H1 (cell line): Measurements from ENCODE around the gene UMAD1. TPM values are rescaled to one million over a fixed set of nuclear protein-coding genes. Genes with fewer than 3 reads are reported as not detected.

ENCODE experiments used
- CTCF ChIA-PET: fragments of 300-600 bp; sonication (Branson Sonifier 250); formaldehyde crosslinking; loops from one replicate; lab custom pipeline; 2021; ENCODE audit not compliant: partially characterized antibody; lab: Charles Lee
- POLR2A ChIA-PET: fragments of 300-600 bp; sonication (Branson Sonifier 250); formaldehyde crosslinking; loops from one replicate; lab custom pipeline; 2021; ENCODE audit warnings: inconsistent platforms; ENCODE audit not compliant: partially characterized antibody; lab: Charles Lee
- DNase-seq, 2 experiments: peaks; one replicate each; pipeline versions ENCODE4 v3.0.0 to v3.0.0-alpha.2; 2010 to 2022; ENCODE audit warnings: low spot score in 2 of 2, low read depth in 1 of 2, mixed read lengths in 1 of 2
- FAIRE-seq: peaks from 2 replicates; lab custom pipeline; 2011; peaks lifted over from hg19 to GRCh38; lab: Jason Lieb, UNC
- H2AFZ ChIP-seq: 2 replicates; pipeline ENCODE4 v1.8.1; 2012; ENCODE audit warnings: low read length, inconsistent platforms
- H2AK5ac ChIP-seq: 2 replicates; pipeline ENCODE4 v1.6.1; 2013; ENCODE audit warnings: low read depth, low read length
- H2BK120ac ChIP-seq: replicated peaks from 2 replicates; pipeline ENCODE3; 2013; ENCODE audit warnings: low read depth, low read length, inconsistent platforms
- H2BK12ac ChIP-seq: 2 replicates; pipeline ENCODE4 v1.6.1; 2013; ENCODE audit warnings: low read depth, low read length
- H2BK15ac ChIP-seq: 2 replicates; pipeline ENCODE4 v1.6.1; 2013; ENCODE audit warnings: low read length
- H2BK20ac ChIP-seq: 2 replicates; pipeline ENCODE4 v1.6.1; 2013; ENCODE audit warnings: low read length
- H2BK5ac ChIP-seq: 2 replicates; pipeline ENCODE4 v1.6.1; 2013; ENCODE audit warnings: low read depth, low read length
- H3K14ac ChIP-seq: 2 replicates; pipeline ENCODE4 v1.6.1; 2013; ENCODE audit warnings: inconsistent platforms; ENCODE audit not compliant: insufficient read length
- H3K18ac ChIP-seq: 2 replicates; pipeline ENCODE4 v1.6.1; 2013; ENCODE audit warnings: low read length; ENCODE audit errors: extremely low read depth
- H3K23ac ChIP-seq: 2 replicates; pipeline ENCODE4 v1.6.1; 2013; ENCODE audit warnings: inconsistent platforms; ENCODE audit not compliant: insufficient read length
- H3K23me2 ChIP-seq: 2 replicates; pipeline ENCODE4 v1.6.1; 2013; ENCODE audit warnings: low read depth, low read length
- H3K27ac ChIP-seq: 2 replicates; pipeline ENCODE4 v1.6.1; 2011; ENCODE audit warnings: low read depth, low read length, inconsistent platforms
- H3K27me3 ChIP-seq, 4 experiments: replicated peaks in 1 of 4; 1 replicate in 1 of 4; 2 replicates in 3 of 4; pipeline versions ENCODE4 v1.6.1 to v1.8.1; 2011 to 2013; ENCODE audit warnings: low read length in 3 of 4, mild to moderate bottlenecking in 3 of 4, inconsistent platforms in 2 of 4, mixed read lengths in 2 of 4, moderate library complexity in 1 of 4; ENCODE audit not compliant: control insufficient read depth in 3 of 4, insufficient read depth in 3 of 4; ENCODE audit errors: extremely low read depth in 1 of 4
- H3K36me3 ChIP-seq, 4 experiments: 2 replicates each; pipeline versions ENCODE4 v1.6.1 to v1.8.1; 2011 to 2013; ENCODE audit warnings: mild to moderate bottlenecking in 4 of 4, low read length in 3 of 4, moderate library complexity in 2 of 4, control low read depth in 1 of 4, inconsistent platforms in 1 of 4; ENCODE audit not compliant: insufficient read depth in 4 of 4, control insufficient read depth in 2 of 4
- H3K4ac ChIP-seq: replicated peaks from 2 replicates; pipeline ENCODE3; 2013; ENCODE audit warnings: low read length, low read depth, mixed read lengths, inconsistent platforms; ENCODE audit not compliant: insufficient read length
- H3K4me1 ChIP-seq, 4 experiments: replicated peaks in 1 of 4; 1 replicate in 1 of 4; 2 replicates in 3 of 4; pipeline versions ENCODE4 v1.6.1 to v1.8.1; 2011 to 2013; ENCODE audit warnings: low read length in 3 of 4, inconsistent platforms in 2 of 4, mixed read lengths in 1 of 4; ENCODE audit not compliant: insufficient read depth in 4 of 4, control insufficient read depth in 3 of 4
- H3K4me2 ChIP-seq, 2 experiments: 2 replicates each; pipeline versions ENCODE4 v1.6.1 to v1.8.1; 2011 to 2013; ENCODE audit warnings: low read depth in 2 of 2, low read length in 2 of 2, control low read depth in 1 of 2, inconsistent platforms in 1 of 2, mild to moderate bottlenecking in 1 of 2; ENCODE audit not compliant: insufficient read depth in 1 of 2
- H3K4me3 ChIP-seq, 4 experiments: fragments of 200-600, 300-600 bp in 1 of 4; sonication (generic), shearing (Covaris generic), sonication (Bioruptor Twin) in 1 of 4; 2 replicates each; pipeline versions ENCODE4 v1.5.1 to v1.8.1; 2011 to 2016; ENCODE audit warnings: low read length in 4 of 4, low read depth in 3 of 4, control low read depth in 2 of 4, inconsistent platforms in 2 of 4, mild to moderate bottlenecking in 2 of 4, mixed read lengths in 1 of 4, moderate library complexity in 1 of 4; ENCODE audit not compliant: insufficient read depth in 2 of 4; ENCODE audit errors: extremely low read depth in 1 of 4
- H3K56ac ChIP-seq: replicated peaks from 2 replicates; pipeline ENCODE3; 2013; ENCODE audit warnings: low read depth, mild to moderate bottlenecking, mixed read lengths, low read length, inconsistent platforms; ENCODE audit not compliant: insufficient read length
- H3K79me1 ChIP-seq: 2 replicates; pipeline ENCODE4 v1.6.1; 2013; ENCODE audit warnings: low read depth, low read length, control low read depth
- H3K79me2 ChIP-seq, 2 experiments: 2 replicates each; pipeline versions ENCODE4 v1.6.1 to v1.8.1; 2012 to 2013; ENCODE audit warnings: low read length in 2 of 2, mild to moderate bottlenecking in 2 of 2, inconsistent platforms in 1 of 2; ENCODE audit not compliant: insufficient read depth in 2 of 2, control insufficient read depth in 1 of 2
- H3K9ac ChIP-seq, 4 experiments: replicated peaks in 1 of 4; 1 replicate in 1 of 4; 2 replicates in 3 of 4; pipeline versions ENCODE4 v1.6.1 to v1.8.1; 2011 to 2013; ENCODE audit warnings: low read depth in 3 of 4, low read length in 3 of 4, control low read depth in 2 of 4, mild to moderate bottlenecking in 2 of 4, moderate library complexity in 2 of 4, inconsistent platforms in 1 of 4; ENCODE audit errors: extremely low read depth in 1 of 4
- H3K9me3 ChIP-seq, 2 experiments: 2 replicates each; pipeline versions ENCODE4 v1.6.1 to v1.8.1; 2012 to 2013; ENCODE audit warnings: mild to moderate bottlenecking in 2 of 2, moderate library complexity in 2 of 2, control low read depth in 1 of 2, inconsistent platforms in 1 of 2, low read depth in 1 of 2, low read length in 1 of 2, mixed read lengths in 1 of 2; ENCODE audit not compliant: insufficient read depth in 2 of 2
- H4K20me1 ChIP-seq, 2 experiments: replicated peaks in 1 of 2; 2 replicates each; pipeline versions ENCODE3 to v1.8.1; 2011 to 2013; ENCODE audit warnings: inconsistent platforms in 2 of 2, low read length in 2 of 2, mild to moderate bottlenecking in 1 of 2; ENCODE audit not compliant: insufficient read depth in 2 of 2, control insufficient read depth in 1 of 2
- H4K5ac ChIP-seq: 2 replicates; pipeline ENCODE4 v1.6.1; 2013; ENCODE audit warnings: low read length, low read depth, mixed read lengths, inconsistent platforms; ENCODE audit not compliant: insufficient read length
- H4K8ac ChIP-seq: 2 replicates; pipeline ENCODE4 v1.8.0; 2013; ENCODE audit warnings: mild to moderate bottlenecking, moderate library complexity, low read length, inconsistent platforms; ENCODE audit not compliant: insufficient read depth; ENCODE audit errors: extremely low read depth
- H4K91ac ChIP-seq: replicated peaks from 2 replicates; pipeline ENCODE3; 2013; ENCODE audit warnings: low read length, mixed read lengths, inconsistent platforms; ENCODE audit not compliant: insufficient read length
- BCL11A ChIP-seq, 2 experiments: IDR thresholded peaks; one replicate each; pipeline ENCODE4 v1.6.1; 2011; ENCODE audit warnings: low read depth in 2 of 2, low read length in 2 of 2, mild to moderate bottlenecking in 2 of 2
- CHD1 ChIP-seq: IDR thresholded peaks from 2 replicates; pipeline ENCODE4 v1.6.1; 2012; ENCODE audit warnings: low read depth, low read length, improper control_type of control experiment
- CREB1 ChIP-seq: IDR thresholded peaks from 2 replicates; pipeline ENCODE4 v1.6.1; 2012; ENCODE audit warnings: inconsistent platforms
- EGR1 ChIP-seq: IDR thresholded peaks from 2 replicates; pipeline ENCODE4 v1.6.1; 2011; ENCODE audit warnings: low read depth, low read length, borderline replicate concordance
- EP300 ChIP-seq, 2 experiments: IDR thresholded peaks; 1 replicate in 1 of 2; 2 replicates in 1 of 2; pipeline ENCODE4 v1.6.1; 2011 to 2012; ENCODE audit warnings: low read depth in 2 of 2, low read length in 2 of 2, mild to moderate bottlenecking in 2 of 2, borderline replicate concordance in 1 of 2, inconsistent platforms in 1 of 2, moderate library complexity in 1 of 2
- GABPA ChIP-seq: IDR thresholded peaks from 2 replicates; pipeline ENCODE4 v1.6.1; 2011; ENCODE audit warnings: mild to moderate bottlenecking, low read length, moderate library complexity, borderline replicate concordance; ENCODE audit not compliant: insufficient read depth
- GTF2F1 ChIP-seq: IDR thresholded peaks from 2 replicates; pipeline ENCODE4 v1.6.1; 2012; ENCODE audit warnings: low read depth, low read length, improper control_type of control experiment, borderline replicate concordance
- MAFK ChIP-seq: IDR thresholded peaks from 2 replicates; pipeline ENCODE4 v1.6.1; 2012; ENCODE audit warnings: low read depth, mild to moderate bottlenecking, improper control_type of control experiment, low read length
- POU5F1 ChIP-seq: IDR thresholded peaks from 2 replicates; pipeline ENCODE4 v1.6.1; 2011; ENCODE audit warnings: low read depth, mild to moderate bottlenecking, low read length, moderate library complexity
- TBP ChIP-seq: IDR thresholded peaks from 2 replicates; pipeline ENCODE4 v1.6.1; 2011; ENCODE audit warnings: low read depth, low read length, improper control_type of control experiment
- TCF12 ChIP-seq: IDR thresholded peaks from 2 replicates; pipeline ENCODE4 v1.6.1; 2011; ENCODE audit warnings: low read depth, mild to moderate bottlenecking, low read length
- WGBS, 2 experiments: shearing (Covaris generic) in 1 of 2; methylation state at CpG; one replicate each; pipeline versions ENCODE4 v1.1.6 to v1.1.7; 2013 to 2015; ENCODE audit warnings: low lambda C conversion rate in 2 of 2, mixed read lengths in 2 of 2, inconsistent platforms in 1 of 2, low coverage in 1 of 2, missing lambda C conversion rate in 1 of 2; ENCODE audit not compliant: insufficient replicate concordance in 2 of 2, insufficient coverage in 1 of 2, insufficient read length in 1 of 2; ENCODE audit errors: extremely low coverage in 1 of 2, missing lambda C conversion rate in 1 of 2; 5-methylcytosine and 5-hydroxymethylcytosine counted together
- polyA plus RNA-seq, 7 experiments: library from polyadenylated mRNA; depleted of rRNA in 3 of 7; stranded (reverse) in 5 of 7; unstranded in 2 of 7; fragments of >200 nt in 5 of 7; fragments of 200-250 nt in 2 of 7; gene quantifications; 1 replicate in 5 of 7; 2 replicates in 1 of 7; 4 replicates in 1 of 7; pipeline versions ENCODE4 v1.2.1 to v1.2.3, GENCODE V29; 2011 to 2013; ENCODE audit warnings: missing spikeins in 2 of 7, mixed read lengths in 2 of 7
- total RNA-seq: library from RNA; stranded (reverse); fragmentation: NEBNext Ultra II Directional; extraction: Animal tissue kit (Norgen Biotek cat#: 25700); gene quantifications from 2 replicates; pipeline ENCODE4 v1.2.1, GENCODE V29; 2021
- TF ChIP-seq, protein P1 (sequence below): IDR thresholded peaks from 2 replicates; pipeline ENCODE4 v1.6.1; 2011; ENCODE audit warnings: low read depth, mild to moderate bottlenecking, low read length; ENCODE audit not compliant: insufficient read depth

UMAD1 gene
- total and polyA plus RNA-seq, 2 of the 8 experiments (the other 6 are each of a cell fraction or from before 2014, with no cell fraction given) = 10.4 to 12.3 TPM

DNA sequence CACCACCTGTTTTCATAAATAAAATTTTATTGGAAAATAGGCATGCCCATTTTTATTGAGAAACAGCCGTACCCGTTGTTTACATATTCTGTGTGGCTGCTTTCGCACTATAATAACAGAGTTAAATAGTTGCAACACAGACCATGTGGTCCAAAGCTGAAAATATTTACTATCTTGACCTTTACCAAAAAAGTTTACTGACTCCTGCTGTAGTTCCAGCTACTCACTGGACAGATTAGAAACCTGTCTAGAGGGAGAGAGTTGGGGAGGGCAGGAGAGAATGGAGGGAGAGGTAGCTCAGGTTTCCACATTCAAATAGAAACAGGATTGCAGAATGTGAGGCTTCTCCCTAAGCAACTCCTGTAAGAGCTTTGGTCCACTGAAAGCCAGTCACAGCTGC, 273.0 kb downstream of the UMAD1 start:
- CTCF ChIA-PET = interaction anchor here (0.7 kb wide), 1 partner anchor 302 kb away, joined by 3 read pairs; no protein-coding TSS in a partner anchor
- H2BK20ac ChIP-seq = no peak overlapping the region
- no peaks in the 10 kb centered on the region for H3K79me2 ChIP-seq
- no peak overlapping the region for H3K23ac ChIP-seq
- no peaks in the 10 kb centered on the region for H3K79me1 ChIP-seq
- H3K4ac ChIP-seq = no peak overlapping the region
- no peak overlapping the region for H3K4me2 ChIP-seq
- H3K27me3 ChIP-seq = no peaks in the 10 kb centered on the region
- H3K36me3 ChIP-seq = no peaks in the 10 kb centered on the region
- H2BK5ac ChIP-seq = no peak overlapping the region
- H2BK15ac ChIP-seq = no peak overlapping the region
- POLR2A ChIA-PET = interaction anchor here (0.7 to 1.0 kb wide), 3 partner anchors 12 to 50 kb away, joined by 3 to 4 read pairs (median 3); no protein-coding TSS in a partner anchor
- no peak overlapping the region for H4K91ac ChIP-seq
- no peak overlapping the region for H3K56ac ChIP-seq
- no peak overlapping the region for H3K4me3 ChIP-seq
- peaks cover 0 to 4% (median 2%) of the 10 kb centered on the region in 4 experiments; a peak in 3 of 7 replicates for H3K4me1 ChIP-seq
- no peaks in the 10 kb centered on the region for H4K20me1 ChIP-seq
- no peak overlapping the region for H2BK12ac ChIP-seq
- no peak overlapping the region for H3K9ac ChIP-seq
- no peak for DNase-seq
- H3K27ac ChIP-seq = no peak overlapping the region
- no peak for FAIRE-seq
- no peak overlapping the region for H2BK120ac ChIP-seq
- H3K18ac ChIP-seq = no peak overlapping the region
- H3K9me3 ChIP-seq = no peaks in the 10 kb centered on the region
- no peak overlapping the region for H3K14ac ChIP-seq
- H4K8ac ChIP-seq = no peak overlapping the region
- no peak overlapping the region for H4K5ac ChIP-seq
- 92% methylated on average over 3 of the region's 3 CpGs; no CpG with 5 or more reads in 1 of the 2 experiments for WGBS, 2 experiments
- H2AK5ac ChIP-seq = no peak overlapping the region
- H2AFZ ChIP-seq = no peak overlapping the region
- no peaks in the 10 kb centered on the region for H3K23me2 ChIP-seq
- TF ChIP-seq CREB1 (no peak), POU5F1 (no peak), MAFK (no peak), GTF2F1 (no peak), TBP (no peak), EP300 (IDR thresholded peaks at IDR 0.05; ENCODE audit: borderline replicate concordance in 1 of 2, low read depth in 2 of 2, low read length in 2 of 2) (no peak), BCL11A (IDR thresholded peaks at IDR 0.05; ENCODE audit: low read depth in 2 of 2, low read length in 2 of 2) (no peak), GABPA (no peak), TCF12 (no peak), EGR1 (no peak), CHD1 (no peak)
- TF ChIP-seq, protein P1, sequence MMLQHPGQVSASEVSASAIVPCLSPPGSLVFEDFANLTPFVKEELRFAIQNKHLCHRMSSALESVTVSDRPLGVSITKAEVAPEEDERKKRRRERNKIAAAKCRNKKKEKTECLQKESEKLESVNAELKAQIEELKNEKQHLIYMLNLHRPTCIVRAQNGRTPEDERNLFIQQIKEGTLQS = no peak
